OCI-LY1 (cell line): Measurements from ENCODE around the gene IGFBP1.

Experiments used
- H2AFZ ChIP-seq: fragments of 200-600 bp; sonication (generic), shearing (Covaris generic); 2 replicates; pipeline ENCODE4 v1.6.0; 2014; ENCODE audit warnings: antibody characterized with exemption, mild to moderate bottlenecking, low read length
- H3F3A ChIP-seq: fragments of 200-600 bp; sonication (generic), shearing (Covaris generic); 2 replicates; pipeline ENCODE4 v1.6.0; 2014; ENCODE audit warnings: mild to moderate bottlenecking, antibody characterized with exemption, low read length, moderate library complexity; ENCODE audit not compliant: insufficient read depth
- H3K27ac ChIP-seq: fragments of 200-600 bp; sonication (generic); 2 replicates; pipeline ENCODE4 v1.5.1; 2014; ENCODE audit warnings: low read length, mixed run types, mild to moderate bottlenecking, low read depth; ENCODE audit not compliant: poor library complexity, severe bottlenecking
- H3K27me3 ChIP-seq: fragments of 200-600 bp; sonication (generic); 2 replicates; pipeline ENCODE4 v1.6.0; 2014; ENCODE audit warnings: antibody characterized with exemption, mild to moderate bottlenecking, low read length, moderate library complexity; ENCODE audit not compliant: insufficient read depth
- H3K36me3 ChIP-seq: fragments of 200-600 bp; sonication (generic); 2 replicates; pipeline ENCODE4 v1.6.1; 2014; ENCODE audit warnings: mild to moderate bottlenecking, antibody characterized with exemption, low read length, moderate library complexity, mixed read lengths; ENCODE audit not compliant: insufficient read depth
- H3K4me1 ChIP-seq: fragments of 200-600 bp; sonication (generic); 2 replicates; pipeline ENCODE4 v1.5.1; 2014; ENCODE audit warnings: mild to moderate bottlenecking, low read length, moderate library complexity; ENCODE audit not compliant: insufficient read depth, severe bottlenecking
- H3K4me2 ChIP-seq: fragments of 200-600 bp; sonication (generic), shearing (Covaris generic); 2 replicates; pipeline ENCODE4 v1.6.1; 2014; ENCODE audit warnings: low read length
- H3K4me3 ChIP-seq: fragments of 200-600 bp; sonication (generic); 2 replicates; pipeline ENCODE4 v1.5.1; 2014; ENCODE audit warnings: low read length, low read depth, mild to moderate bottlenecking, mixed read lengths; ENCODE audit not compliant: poor library complexity, severe bottlenecking
- H3K79me2 ChIP-seq: fragments of 200-600 bp; shearing (Covaris generic); 2 replicates; pipeline ENCODE4 v1.6.1; 2016; ENCODE audit warnings: mixed run types, low read length, mixed read lengths; ENCODE audit not compliant: insufficient read depth
- H3K9ac ChIP-seq: fragments of 200-600 bp; sonication (generic), shearing (Covaris generic); 2 replicates; pipeline ENCODE4 v1.6.1; 2014; ENCODE audit warnings: mild to moderate bottlenecking, low read length, mixed read lengths
- H3K9me2 ChIP-seq: fragments of 200-600 bp; sonication (generic), shearing (Covaris generic); 2 replicates; pipeline ENCODE4 v1.6.1; 2014; ENCODE audit warnings: low read depth, mild to moderate bottlenecking, low read length, mixed read lengths
- H3K9me3 ChIP-seq: fragments of 200-600 bp; shearing (Covaris generic); 2 replicates; pipeline ENCODE4 v1.6.1; 2014; ENCODE audit warnings: low read length, mixed read lengths
- H4K20me1 ChIP-seq: fragments of 200-600 bp; sonication (generic), shearing (Covaris generic); 2 replicates; pipeline ENCODE4 v1.6.0; 2016; ENCODE audit warnings: mild to moderate bottlenecking, low read length; ENCODE audit not compliant: insufficient read depth
- CTCF ChIP-seq: fragments of 200-600 bp; sonication (generic), shearing (Covaris generic); IDR thresholded peaks from 2 replicates; pipeline ENCODE4 v1.5.1; 2017; ENCODE audit warnings: mild to moderate bottlenecking, antibody characterized with exemption, low read length, moderate library complexity, mixed read lengths
- EZH2 ChIP-seq: fragments of 200-600 bp; sonication (generic), shearing (Covaris generic); IDR thresholded peaks from 2 replicates; pipeline ENCODE4 v1.8.0; 2017; ENCODE audit warnings: borderline replicate concordance, mixed run types, mild to moderate bottlenecking, antibody characterized with exemption, low read length, moderate library complexity, mixed read lengths

Gene IGFBP1

GRCh38 chr7:45894665-45895062 lies 6.4 kb downstream of the IGFBP1 start:
- Histone ChIP-seq H3K4me2 (no peak overlapping the region), H3K4me1 (no peaks in the 10 kb centered on the region), H3K9me2 (no peaks in the 10 kb centered on the region), H3K27me3 (no peaks in the 10 kb centered on the region), H3K9me3 (no peaks in the 10 kb centered on the region), H4K20me1 (no peaks in the 10 kb centered on the region), H3K36me3 (no peaks in the 10 kb centered on the region), H3K4me3 (no peak overlapping the region), H3K9ac (no peak overlapping the region), H3K79me2 (no peaks in the 10 kb centered on the region), H3F3A (no peaks in the 10 kb centered on the region), H2AFZ (no peak overlapping the region), H3K27ac (no peak overlapping the region)
- no peak for TF ChIP-seq CTCF
- no peak for TF ChIP-seq EZH2

DNA sequence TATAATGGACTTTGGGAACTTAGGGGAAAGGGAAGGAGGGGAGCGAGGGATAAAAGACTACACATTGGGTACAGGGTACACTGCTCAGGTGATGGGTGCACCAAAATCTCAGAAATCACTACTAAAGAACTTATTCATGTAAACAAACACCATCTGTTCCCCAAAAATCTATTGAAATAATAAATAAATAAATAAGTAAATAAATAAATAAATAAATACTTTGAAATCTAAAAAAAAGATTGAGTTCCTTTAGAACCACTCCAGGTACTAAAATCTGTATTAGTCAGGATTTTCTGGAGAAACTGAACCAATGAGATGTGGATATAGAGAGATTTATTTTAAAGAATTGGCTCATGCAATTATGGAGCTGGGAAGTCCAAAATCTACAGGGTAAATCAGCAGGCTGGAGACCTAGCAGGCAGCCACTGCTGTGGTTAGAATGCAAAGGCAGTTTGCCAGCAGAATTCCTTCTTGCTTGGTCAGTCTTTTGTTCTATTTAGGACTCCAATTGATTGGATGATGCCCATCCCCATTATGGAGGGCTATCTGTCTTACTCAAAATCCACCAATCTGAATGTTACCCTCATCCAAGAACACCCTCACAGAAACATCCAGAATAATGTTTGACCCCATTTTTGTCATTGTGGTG lies 8.9 kb downstream of the IGFBP1 start:
- H3F3A ChIP-seq: no peaks in the 10 kb centered on the region
- no peak overlapping the region for H3K4me2 ChIP-seq
- no peak overlapping the region for H3K27ac ChIP-seq
- no peaks in the 10 kb centered on the region for H3K4me1 ChIP-seq
- H3K9me2 ChIP-seq: no peaks in the 10 kb centered on the region
- H3K9me3 ChIP-seq: no peaks in the 10 kb centered on the region
- no peak overlapping the region for H3K9ac ChIP-seq
- H3K36me3 ChIP-seq: no peaks in the 10 kb centered on the region
- H3K79me2 ChIP-seq: no peaks in the 10 kb centered on the region
- H4K20me1 ChIP-seq: no peaks in the 10 kb centered on the region
- H3K4me3 ChIP-seq: no peak overlapping the region
- TF ChIP-seq EZH2: no peak
- no peak for TF ChIP-seq CTCF
- no peaks in the 10 kb centered on the region for H3K27me3 ChIP-seq
- H2AFZ ChIP-seq: no peak overlapping the region

- H3K36me3 ChIP-seq: no peaks in the 10 kb centered on the region
- H3K9me2 ChIP-seq: no peaks in the 10 kb centered on the region
- H3K4me1 ChIP-seq: no peaks in the 10 kb centered on the region
- H3K27me3 ChIP-seq: no peaks in the 10 kb centered on the region
- no peaks in the 10 kb centered on the region for H3K9me3 ChIP-seq
- no peak overlapping the region for H3K27ac ChIP-seq
- H2AFZ ChIP-seq: no peak overlapping the region
- no peaks in the 10 kb centered on the region for H3F3A ChIP-seq
- H4K20me1 ChIP-seq: no peaks in the 10 kb centered on the region
- no peak overlapping the region for H3K4me2 ChIP-seq
- TF ChIP-seq EZH2: no peak
- TF ChIP-seq CTCF: no peak
- no peaks in the 10 kb centered on the region for H3K79me2 ChIP-seq
- H3K4me3 ChIP-seq: no peak overlapping the region
- no peak overlapping the region for H3K9ac ChIP-seq
Observed at GRCh38 chr7:45898222-45898621, 9.9 kb downstream of the IGFBP1 start.
